Mammary microvascular endothelial cell (primary cell): ENCODE measurements around the gene CRYL1. TPM values are rescaled to one million over a fixed set of nuclear protein-coding genes. Genes with fewer than 3 reads are reported as not detected.

Experiments
- total RNA-seq: library from RNA; depleted of rRNA; stranded (reverse); fragments of >200 nt; gene quantifications from 2 replicates; pipeline ENCODE4 v1.2.3, GENCODE V29; 2015

CRYL1 gene, protein sequence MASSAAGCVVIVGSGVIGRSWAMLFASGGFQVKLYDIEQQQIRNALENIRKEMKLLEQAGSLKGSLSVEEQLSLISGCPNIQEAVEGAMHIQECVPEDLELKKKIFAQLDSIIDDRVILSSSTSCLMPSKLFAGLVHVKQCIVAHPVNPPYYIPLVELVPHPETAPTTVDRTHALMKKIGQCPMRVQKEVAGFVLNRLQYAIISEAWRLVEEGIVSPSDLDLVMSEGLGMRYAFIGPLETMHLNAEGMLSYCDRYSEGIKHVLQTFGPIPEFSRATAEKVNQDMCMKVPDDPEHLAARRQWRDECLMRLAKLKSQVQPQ
- total RNA-seq: 42.8 and 43.4 TPM in 2 replicates

DNA sequence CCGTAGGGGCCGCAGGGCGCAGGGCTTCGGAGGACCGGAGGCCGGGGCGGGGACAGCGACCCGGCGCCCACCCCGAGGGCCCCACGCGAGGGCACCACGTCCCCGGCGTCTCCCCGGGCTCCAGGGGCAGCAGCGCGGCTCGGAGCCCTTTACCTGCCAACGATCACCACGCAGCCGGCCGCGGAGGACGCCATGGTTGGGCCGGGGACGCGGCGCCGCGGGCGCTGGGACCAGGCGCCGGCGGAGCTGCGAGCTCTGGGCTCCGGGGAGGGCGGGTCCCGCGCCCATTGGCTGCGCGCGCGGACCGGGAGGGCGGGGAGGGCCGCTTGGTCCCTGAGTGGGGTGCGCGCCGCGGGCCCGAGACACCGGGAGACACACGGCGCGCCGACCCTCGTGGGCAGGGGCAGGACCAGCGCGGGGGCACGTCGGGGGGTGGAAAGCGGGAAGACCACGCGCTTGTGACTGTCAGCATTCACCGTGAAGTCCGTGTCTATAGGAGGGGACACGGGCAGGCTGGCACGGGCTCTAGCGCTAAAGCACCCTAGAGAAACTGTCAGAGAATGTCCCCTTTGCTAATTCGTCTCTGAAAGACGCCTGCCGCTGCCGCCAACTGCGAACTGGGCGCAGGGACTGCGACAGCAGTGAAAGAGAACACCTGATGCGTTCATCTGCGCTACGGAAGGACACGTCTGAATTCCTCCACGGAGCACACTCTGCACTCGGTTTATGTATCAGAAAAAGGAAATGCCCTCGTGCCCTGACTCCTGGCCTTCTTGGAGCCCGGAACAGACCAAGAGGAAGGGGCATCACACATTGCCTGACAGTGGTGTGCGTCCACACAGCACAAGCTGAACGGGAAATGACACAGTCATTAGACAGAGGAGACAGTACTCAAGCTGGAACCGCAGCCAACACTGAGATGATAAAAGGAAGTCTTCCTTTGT is at the start of gene CRYL1:
Gene CRYL1 (minus strand): TSS at position 257 of the 944 bp plus-strand sequence. CDS start 63 bp downstream, at position 194.

DNA sequence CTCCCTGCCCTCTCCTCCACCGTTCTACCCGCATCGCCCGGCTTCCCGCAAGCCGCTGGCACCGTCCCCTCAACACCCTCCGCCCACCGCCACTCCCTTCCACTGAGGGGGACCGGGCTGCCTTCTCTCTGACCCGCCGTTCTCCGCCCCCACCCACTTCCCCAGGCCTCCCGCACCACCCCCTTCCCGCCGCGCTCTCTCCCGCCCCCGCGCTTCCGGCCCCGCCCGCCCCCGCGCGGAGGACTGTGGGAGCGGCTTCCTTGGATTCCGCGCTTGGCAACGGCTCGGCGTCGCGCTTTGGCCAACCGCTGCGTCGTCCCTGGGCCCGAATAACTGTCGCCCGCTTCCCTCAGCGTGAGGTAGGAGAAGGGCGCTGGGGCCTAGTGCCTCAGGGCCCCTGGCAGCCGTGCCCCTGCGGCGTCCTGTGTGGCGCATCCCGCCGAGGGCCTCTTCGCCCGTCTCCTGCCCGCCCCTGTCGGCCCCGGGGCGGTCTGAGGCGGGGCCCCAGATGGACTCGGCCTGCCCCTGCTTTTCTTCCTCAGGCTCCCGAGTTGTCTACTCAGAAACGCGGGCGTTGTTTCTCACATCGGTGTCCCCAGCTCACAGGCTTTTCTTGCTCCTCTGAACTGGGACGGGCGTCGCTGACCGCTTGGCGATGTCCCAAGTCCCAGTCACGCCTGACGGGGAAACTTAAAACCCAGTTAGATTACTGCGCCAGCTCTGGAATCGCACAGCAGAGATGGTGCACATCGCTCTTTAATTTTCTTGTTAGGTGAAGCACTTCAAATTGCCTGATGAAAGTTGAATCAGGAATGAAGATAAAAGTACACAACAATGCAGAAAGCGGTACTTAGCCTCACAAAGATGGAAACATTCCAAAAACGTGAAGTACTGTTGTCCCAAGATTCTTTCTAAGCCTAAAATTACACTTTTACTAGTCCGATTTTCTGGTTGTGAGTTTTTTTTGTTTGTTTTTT is 41.5 kb upstream of the CRYL1 start, which contains the start of gene IFT88:
Gene IFT88 (plus strand): TSS at position 260 of the 977 bp plus-strand sequence. CDS start 7,229 bp downstream, outside the sequence.

Other genes starting within 250 kb of the CRYL1 start
- 5.2 and 7.2 TPM in 2 replicates for gene IFT88, start 41.3 kb upstream of the CRYL1 start, total RNA-seq
- gene IL17D, start 177.8 kb upstream of the CRYL1 start, total RNA-seq: 2.0 and 2.3 TPM in 2 replicates
- 12.1 and 15.7 TPM in 2 replicates for gene EEF1AKMT1, start 248.1 kb upstream of the CRYL1 start, total RNA-seq